ENCODE results near the gene TRPM7.

TRPM7 gene

DNA sequence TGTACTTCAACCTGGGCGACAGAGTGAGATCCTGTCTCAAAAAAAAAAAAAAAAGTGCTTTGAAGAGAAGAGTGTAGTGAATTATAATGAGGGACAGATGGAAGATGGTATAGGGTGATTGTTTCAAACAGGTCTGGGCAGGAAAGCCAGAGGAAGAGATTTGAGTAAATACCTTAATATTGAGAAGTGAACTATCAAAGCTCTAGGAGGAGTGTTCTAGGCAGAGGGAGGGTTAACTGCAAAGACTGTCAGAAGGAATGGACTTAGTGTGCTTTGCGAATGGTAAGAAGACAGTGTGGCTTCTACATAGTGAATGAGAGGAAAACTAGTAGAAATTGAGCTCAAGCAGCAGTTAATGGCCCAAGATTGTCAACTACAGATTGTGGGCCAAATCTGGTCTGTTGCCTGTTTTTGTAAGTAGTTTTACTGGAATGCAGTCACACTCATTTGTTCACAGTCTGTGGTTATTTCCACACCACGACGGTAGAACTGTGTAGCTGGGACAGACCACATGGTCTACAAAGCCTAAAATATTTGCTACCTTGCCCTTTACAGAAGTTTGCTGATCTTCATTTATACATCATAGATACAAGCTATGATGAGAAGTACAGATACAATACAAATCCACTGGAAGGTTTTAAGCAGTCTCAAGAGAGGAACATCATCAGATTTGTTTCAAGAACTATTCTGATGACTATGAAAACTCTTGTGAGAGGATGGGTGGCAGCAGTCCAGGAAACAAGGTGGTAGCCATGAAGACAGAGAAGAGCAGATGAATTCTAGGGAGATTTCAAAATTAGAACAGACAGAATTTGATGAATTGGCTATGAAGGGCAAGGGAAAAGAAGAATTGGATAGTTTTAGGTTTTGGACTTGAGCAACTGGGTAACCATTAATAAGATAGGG lies 123.6 kb downstream of the TRPM7 start:
- DNase-seq, result no peak

DNA sequence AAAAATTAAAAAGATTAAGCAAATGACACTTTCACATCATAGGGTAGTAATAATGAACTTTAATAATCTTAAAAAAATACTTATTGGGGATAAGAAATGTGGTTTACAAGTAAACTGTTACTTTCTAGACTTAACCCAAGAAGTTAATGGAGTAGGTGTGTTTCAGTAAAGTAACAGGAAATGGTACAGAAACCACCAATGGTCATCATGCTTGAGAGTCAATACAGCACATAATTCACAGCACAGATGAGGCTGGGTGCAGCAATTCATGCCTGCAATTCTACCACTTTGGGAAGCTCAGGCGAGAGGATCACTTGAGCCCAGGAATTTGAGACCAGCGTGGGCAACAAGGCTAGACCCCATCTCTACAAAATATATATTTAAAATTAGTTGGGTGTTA lies 128.6 kb downstream of the TRPM7 start:
- DNase-seq, result no peak

DNA sequence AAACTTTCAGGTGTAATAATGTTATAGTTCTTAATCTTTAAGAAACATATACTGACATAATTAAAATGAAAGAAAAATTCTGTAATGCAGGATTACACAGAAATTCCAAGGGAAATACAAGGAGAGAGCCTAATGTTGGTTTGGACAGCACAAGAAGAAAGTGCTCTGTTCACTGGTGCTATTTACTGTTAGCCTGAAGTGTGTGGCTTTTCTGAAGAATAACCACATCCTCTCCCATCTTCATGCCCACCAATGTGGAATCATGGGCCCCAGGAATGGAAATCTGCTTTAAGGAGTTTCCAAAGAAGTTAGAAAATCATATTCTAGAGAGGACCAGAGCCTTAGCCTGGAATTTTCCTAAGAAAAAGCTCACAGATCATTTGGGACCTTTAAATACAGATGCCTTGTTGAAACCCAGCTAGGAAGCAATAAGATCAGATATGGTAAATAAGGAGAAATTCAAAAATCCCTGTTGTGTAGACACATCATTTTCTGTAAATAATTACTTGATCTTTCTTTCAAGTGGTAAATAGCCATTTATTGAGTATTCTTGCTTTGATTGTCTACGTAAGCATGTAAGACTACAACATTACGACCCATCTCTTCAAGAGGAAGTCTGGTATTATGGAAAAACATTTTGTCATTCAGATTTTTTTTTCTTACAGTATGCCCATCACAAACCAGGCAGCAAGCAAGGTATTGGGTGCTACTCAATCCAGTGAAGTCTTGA lies 129.8 kb downstream of the TRPM7 start:
- no peak for DNase-seq

DNA sequence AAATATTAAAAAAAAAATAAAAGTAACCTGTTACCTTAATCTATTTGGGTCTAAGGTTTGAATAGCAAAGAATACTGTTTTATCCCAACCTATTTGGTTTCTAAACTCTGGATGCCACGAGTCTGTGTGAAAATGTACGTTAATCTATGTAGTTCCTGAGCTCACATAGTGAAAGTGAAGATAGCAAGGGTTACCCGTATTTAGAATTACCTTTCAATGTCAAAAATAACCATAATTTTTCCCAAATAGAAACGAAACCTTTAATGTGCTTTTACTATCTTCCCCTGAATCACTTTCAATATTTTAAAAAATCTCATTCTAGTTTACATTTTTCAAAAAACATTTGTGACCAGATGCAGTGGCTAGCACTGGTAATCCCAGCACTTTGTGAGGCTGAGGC lies 134.4 kb downstream of the TRPM7 start:
- no peak for DNase-seq

DNA sequence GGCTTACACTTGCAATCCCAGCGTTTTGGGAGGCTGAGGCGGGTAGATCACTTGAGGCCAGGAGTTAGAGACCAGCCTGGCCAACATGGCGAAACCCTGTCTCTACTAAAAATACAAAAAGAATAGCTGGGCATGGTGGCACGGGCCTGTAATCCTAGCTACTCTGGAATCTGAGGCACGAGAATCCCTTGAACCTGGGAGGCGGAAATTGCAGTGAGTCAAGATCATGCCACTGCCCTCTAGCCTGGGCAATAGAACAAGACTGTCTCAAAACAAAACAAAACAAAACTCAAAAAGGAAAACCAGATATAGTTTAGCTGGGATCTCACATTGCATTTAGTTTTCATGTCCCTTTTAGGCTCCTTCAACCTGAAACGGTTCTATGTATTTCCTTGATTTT lies 137.3 kb downstream of the TRPM7 start:
- no peak for DNase-seq

DNA sequence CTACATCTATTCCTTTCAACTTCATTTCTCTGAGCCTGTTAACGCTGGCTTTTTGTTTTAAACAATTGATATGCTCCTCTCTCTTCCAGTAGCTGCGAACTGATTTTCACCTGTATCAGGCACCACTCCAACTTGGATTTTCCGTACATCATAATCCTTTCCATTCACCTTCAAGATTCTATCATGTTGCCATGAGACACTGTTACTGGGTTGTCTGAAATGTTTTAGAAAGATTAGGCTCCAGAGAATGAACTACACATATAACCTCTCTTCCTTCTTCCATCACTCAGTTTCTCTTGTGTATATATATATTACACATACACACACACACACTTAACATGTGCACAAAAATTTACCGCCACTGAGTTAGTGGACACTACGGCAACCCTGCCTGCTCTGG lies 140.0 kb downstream of the TRPM7 start, which contains the start of gene USP50:
USP50 (minus strand) TSS at position 101 of the 400 bp plus-strand sequence. CDS start 141 bp downstream, outside the sequence.
- no peak for DNase-seq

DNA sequence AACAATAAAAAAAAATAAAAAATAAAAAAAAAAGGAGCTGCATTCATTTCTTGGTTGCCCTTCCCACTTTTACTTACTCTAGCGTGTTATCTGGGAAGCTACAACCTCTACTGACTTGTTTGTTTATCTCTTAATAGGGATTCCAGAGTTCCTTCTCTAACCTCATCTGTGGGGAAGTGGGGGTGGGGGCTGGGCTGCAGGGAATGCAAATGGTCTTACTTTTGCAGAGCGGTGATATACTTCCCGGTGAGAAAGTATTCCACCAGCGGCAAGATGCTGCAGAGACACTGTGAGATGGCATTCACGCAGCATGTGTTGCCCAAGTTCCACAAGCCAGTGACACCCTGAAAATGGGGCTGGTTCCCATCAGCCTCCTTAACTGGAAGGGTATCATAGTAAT lies 142.2 kb downstream of the TRPM7 start:
- no peak for DNase-seq

DNA sequence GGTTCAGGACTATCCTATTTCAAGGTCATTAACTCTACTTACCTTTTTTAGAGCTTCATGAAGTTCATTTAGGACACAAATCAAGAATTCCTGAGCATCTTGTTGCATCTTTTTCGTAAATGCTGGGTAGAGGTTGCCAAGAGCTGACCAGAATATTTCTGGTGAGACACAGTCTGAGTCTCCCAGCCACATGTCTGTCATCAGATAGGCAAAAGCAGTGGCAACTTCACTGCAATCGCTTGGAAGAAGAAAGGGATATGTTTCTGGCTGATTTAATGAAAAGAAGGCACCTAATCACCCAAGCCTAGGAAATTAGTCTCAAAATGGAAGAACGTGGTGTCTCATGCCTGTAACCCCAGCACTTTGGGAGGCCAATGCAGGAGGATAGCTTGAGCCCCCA lies 143.0 kb downstream of the TRPM7 start:
- no peak for DNase-seq

- no peak for DNase-seq
Observed at GRCh38 chr15:50542887-50543210, 143.7 kb downstream of the TRPM7 start.

- DNase-seq, result no peak
Observed at GRCh38 chr15:50531766-50532165, 154.8 kb downstream of the TRPM7 start.

DNA sequence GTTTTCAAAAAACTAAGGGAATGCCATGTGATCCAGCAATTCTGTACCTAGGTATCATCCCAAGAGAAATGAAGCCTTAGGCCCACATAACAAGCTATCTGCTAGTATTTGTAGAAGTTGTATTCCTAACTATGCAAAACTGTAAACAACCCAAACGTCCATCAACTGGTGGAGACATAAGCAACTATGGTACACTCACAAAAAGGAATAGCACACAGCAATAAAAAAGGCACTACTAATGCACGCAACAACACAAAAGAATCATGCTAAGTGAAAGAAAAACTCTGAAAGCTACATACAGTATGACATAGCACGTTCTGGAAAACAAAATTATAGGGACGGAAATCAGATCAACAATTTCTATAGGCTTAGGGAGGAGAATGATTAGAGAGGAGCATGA lies 155.4 kb downstream of the TRPM7 start:
- DNase-seq, result no peak

- DNase-seq, result no peak
Observed at GRCh38 chr15:50523851-50524251, 162.7 kb downstream of the TRPM7 start.

DNA sequence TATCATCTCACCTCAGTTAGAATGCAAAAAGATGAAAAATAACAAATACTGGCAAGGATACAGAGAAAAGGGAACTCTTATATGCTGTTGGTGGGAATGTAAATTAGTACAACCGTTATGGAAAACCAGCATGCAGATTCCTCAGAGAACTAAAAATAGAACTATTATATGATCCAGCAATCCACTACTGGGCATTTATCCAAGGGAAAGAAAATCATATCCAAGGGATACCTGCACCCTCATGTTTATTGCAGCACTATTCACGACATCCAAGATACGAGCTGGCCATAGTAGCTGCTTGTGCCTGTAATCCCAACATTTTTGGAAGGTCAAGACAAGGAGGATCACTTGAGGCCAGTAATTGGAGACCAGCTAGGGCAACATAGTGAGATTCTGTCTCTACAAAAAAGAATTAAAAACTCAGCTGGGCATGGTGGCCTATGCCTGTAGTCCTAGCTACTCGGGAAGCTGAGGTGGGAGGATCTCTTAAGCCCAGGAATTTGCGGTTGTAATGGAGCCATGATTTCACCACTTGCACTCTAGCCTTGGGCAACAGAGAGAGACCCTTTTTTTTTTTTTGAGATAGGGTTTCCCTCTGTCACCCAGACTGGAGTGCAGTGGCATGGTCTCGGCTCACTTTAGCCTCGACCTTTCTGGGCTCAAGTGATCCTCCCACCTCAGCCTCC lies 166.7 kb downstream of the TRPM7 start:
- no peak for DNase-seq

DNA sequence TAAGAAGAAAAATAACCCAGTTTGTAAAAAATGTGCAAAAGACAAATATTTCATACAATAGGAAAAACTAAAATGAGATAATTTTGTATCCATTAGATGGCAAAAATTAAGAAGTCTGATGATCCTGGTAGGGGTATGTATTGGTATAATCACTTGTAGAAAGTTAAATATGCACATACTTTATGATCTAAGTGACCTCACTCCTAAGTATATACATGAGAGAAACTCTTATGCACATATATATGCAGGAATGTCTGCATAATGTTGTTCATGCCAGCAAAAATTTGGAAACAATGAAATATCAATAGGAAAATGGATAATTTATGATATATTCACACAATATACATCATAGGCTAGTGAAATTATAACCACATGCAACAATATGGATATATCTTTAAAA lies 173.6 kb downstream of the TRPM7 start:
- DNase-seq, result no peak

All from stimulated activated CD4-positive, alpha-beta T cell treated with anti-CD3 and anti-CD28 coated beads, Interleukin-12 subunit alpha, Interleukin-12 subunit beta, amount 100 ng/mL, for 4 hours (primary cell).